H54 (cell line): ENCODE data around the gene TRNT1.

ENCODE experiments used
- DNase-seq: peaks from one replicate; pipeline ENCODE4 v3.0.0; 2011; ENCODE audit warnings: low spot score, mixed read lengths; ENCODE audit not compliant: insufficient read length
- FAIRE-seq: peaks from 3 replicates; lab custom pipeline; 2011; peaks lifted over from hg19 to GRCh38; lab: Jason Lieb, UNC
- POLR2A ChIP-seq: IDR thresholded peaks from 2 replicates; pipeline ENCODE4 v1.6.1; 2011; ENCODE audit warnings: low read depth, mild to moderate bottlenecking, low read length

The TRNT1 gene

DNA sequence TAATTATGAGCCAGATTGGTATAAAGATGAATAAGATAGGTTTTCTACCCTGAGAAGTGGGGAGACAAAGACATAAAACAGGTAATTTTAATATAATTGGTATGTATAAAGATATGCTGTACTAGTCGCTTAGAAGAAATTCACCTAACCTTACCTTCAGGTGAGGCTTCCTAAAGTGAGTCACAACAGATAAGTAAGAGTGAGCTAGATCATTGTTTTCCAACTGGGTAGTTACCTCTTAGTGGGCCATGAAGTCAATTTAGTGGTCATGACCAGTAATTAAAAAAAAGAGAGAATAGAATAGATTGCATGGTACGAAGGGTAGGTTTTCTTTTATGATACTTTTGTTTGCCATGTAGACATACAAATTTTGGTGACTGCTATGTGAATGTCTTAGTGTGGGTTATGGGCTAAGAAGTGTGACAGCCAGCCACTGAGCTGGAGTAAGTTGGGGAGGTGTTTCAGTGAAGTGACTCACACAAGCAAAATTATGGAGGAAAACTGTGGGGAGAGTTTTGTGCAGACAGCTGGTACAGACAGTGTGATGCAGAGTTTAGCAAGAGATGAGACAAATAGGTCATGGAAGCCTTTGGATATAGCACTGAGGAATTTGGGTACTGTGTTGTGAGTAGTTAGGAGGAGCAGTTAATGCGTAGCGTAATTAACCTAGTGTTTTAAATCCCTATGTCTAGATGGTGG lies 8.2 kb downstream of the TRNT1 start:
- no peak for TF ChIP-seq POLR2A
- FAIRE-seq (peak; percentile 55), DNase-seq (no peak)

- no peak for FAIRE-seq
These were observed 10.8 kb downstream of the TRNT1 start for GRCh38 chr3:3137526-3137925.

GRCh38 chr3:3141939-3142338 lies 15.2 kb downstream of the TRNT1 start:
- no peak for TF ChIP-seq POLR2A
- FAIRE-seq (no peak), DNase-seq (no peak)

More at GRCh38 chr3:3137526-3137925, 10.8 kb downstream of the TRNT1 start:
- TF ChIP-seq POLR2A: no peak
- no peak for DNase-seq

- TF ChIP-seq POLR2A: no peak
- DNase-seq: no peak
- FAIRE-seq: no peak
These were observed 19.1 kb downstream of the TRNT1 start for GRCh38 chr3:3145831-3146230.

DNA sequence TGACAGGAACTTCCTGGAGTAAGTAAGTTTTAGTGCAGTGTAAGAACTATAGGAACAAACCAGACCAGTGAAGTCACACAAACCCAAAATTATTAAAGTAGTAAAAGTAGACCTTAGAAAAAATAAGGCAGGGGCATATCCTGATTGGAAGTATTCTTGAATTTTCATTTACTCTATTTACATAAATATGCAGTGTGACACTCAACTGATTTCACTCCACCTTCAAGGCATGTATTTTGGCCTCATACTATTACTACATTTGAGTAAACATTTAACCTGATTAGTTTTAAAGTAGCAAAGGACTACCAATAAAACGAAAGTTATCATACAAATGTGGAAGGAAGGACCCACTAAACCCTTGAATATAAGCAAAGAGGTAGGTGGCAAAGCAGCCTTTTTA lies 22.8 kb downstream of the TRNT1 start:
- no peak for TF ChIP-seq POLR2A
- no peak for DNase-seq

DNA sequence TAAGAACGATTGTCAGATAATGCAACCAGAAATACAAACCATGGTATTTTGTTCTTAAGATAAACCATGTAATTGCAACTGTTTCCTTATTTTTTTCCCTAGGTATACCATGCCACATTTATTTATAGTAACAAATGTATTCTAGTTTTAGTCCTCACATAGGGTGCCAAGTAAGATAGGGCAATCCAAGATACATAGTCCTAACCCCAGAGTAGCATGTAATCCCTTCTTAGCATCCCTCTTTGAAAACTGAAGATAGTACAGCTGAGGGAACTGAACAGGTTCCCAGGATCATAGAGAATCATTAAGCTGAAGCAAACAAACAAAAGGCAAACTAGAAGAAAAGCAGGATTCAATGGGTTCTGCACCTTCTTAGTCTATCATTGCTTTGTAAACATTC lies 24.8 kb downstream of the TRNT1 start:
- no peak for TF ChIP-seq POLR2A
- DNase-seq: no peak
- no peak for FAIRE-seq

More for the DNA sequence above, 22.8 kb downstream of the TRNT1 start:
- FAIRE-seq: no peak

- DNase-seq (no peak), FAIRE-seq (peak; percentile 6)
- TF ChIP-seq POLR2A: no peak
These were observed 28.3 kb downstream of the TRNT1 start for GRCh38 chr3:3154879-3155610.

- no peak for TF ChIP-seq POLR2A
- DNase-seq: no peak
- FAIRE-seq: no peak
These were observed 30.7 kb downstream of the TRNT1 start for GRCh38 chr3:3157484-3157883.

GRCh38 chr3:3160826-3161225 lies 34.1 kb downstream of the TRNT1 start:
- FAIRE-seq (no peak), DNase-seq (no peak)
- no peak for TF ChIP-seq POLR2A

DNA sequence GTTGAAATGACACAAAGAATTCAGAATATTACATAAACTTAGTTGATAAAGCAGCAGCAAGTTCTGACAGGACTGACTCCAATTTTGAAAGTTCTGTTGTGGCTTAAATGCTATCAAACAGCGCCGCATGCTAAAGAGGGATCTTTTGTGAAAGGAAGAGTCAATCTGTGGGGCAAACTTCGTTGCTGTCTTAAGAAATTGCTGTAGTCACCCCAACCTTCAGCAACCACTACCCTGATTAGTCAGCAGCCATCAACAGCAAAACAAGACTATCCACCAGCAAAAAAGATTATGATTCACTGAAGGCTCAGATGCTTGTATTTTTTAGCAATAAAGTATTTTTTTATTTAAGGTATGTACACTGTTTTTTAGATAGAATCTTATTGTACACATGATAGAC lies 38.5 kb downstream of the TRNT1 start:
- FAIRE-seq (no peak), DNase-seq (no peak)
- no peak for TF ChIP-seq POLR2A

DNA sequence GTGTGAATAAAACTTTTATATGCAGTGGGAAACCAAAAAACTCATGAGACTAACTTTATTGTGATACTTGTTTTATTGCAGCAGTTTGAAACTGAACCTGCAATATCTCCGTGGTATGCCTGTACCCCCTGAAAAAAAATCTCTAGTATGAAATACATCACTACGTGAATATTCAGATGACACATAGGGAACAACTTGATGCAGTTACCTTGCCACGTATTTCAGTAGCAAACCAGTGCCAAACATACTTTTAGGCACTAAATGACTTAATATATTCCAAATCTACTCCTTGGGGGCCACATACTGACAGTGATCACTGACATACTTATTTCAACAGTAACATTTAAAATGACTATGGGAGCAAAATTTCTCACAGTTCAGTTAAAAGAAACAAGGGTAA lies 38.9 kb downstream of the TRNT1 start:
- DNase-seq (no peak), FAIRE-seq (no peak)
- no peak for TF ChIP-seq POLR2A

DNA sequence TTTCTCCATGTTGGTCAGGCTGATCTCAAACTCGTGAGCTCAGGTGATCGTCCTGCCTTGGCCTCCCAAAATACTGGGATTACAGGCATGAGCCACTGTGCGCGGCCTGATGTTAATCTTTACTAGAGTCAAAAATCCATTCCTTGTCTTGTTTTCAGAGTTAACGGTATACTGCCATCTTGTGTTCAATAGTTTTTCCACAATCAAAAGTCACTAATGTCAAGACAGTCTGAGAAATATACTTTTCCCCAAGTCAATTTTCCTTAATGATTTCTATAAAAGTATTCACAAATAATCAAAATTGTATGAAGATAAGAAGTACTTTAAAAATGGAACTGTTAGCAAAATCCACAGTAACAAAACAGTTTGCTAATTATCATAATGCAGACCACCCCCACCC lies 44.3 kb downstream of the TRNT1 start:
- TF ChIP-seq POLR2A: no peak
- FAIRE-seq (no peak), DNase-seq (no peak)

DNA sequence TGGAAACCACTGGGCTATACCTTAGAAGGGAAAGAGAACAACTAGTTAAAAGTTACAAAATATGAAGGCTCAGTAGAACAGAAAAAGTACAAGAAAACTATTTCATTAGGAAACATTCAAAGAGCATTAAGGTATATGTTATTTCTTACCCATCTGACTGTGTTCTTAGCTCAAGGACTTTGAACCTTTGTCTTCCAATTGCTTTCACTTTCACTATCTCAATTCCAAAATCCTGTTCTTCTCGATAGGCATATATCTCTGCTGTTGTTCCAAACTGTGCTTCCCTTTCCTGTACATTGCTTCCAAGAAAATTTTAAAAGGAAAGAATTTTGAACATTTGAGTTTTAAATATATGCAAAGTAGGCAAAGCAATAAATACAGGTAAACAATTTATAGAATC lies 45.9 kb downstream of the TRNT1 start:
- DNase-seq: no peak
- no peak for TF ChIP-seq POLR2A

GRCh38 chr3:3177861-3178497 lies 51.2 kb downstream of the TRNT1 start:
- no peak for TF ChIP-seq POLR2A
- DNase-seq (no peak), FAIRE-seq (no peak)

More for the DNA sequence above, 45.9 kb downstream of the TRNT1 start:
- no peak for FAIRE-seq
